Ishikawa (cell line): ENCODE results near the gene MYEF2.

Experiments
- CEBPB ChIP-seq: IDR thresholded peaks from 2 replicates; pipeline ENCODE4 v1.6.1; 2012
- CREB1 ChIP-seq: IDR thresholded peaks from 2 replicates; pipeline ENCODE4 v1.6.1; 2012; ENCODE audit warnings: low read depth
- EGR1 ChIP-seq: IDR thresholded peaks from 2 replicates; pipeline ENCODE4 v1.6.1; 2012
- EP300 ChIP-seq: IDR thresholded peaks from 2 replicates; pipeline ENCODE4 v1.6.1; 2012; ENCODE audit warnings: borderline replicate concordance
- FOXM1 ChIP-seq: IDR thresholded peaks from 2 replicates; pipeline ENCODE4 v1.6.1; 2012; ENCODE audit warnings: low read depth, borderline replicate concordance
- NFIC ChIP-seq: IDR thresholded peaks from 2 replicates; pipeline ENCODE4 v1.6.1; 2012
- RAD21 ChIP-seq: IDR thresholded peaks from 2 replicates; pipeline ENCODE4 v1.6.1; 2012; ENCODE audit warnings: low read depth
- TAF1 ChIP-seq: IDR thresholded peaks from 2 replicates; pipeline ENCODE4 v1.6.1; 2012; ENCODE audit warnings: low read depth, mild to moderate bottlenecking
- TCF12 ChIP-seq: IDR thresholded peaks from 2 replicates; pipeline ENCODE4 v1.6.1; 2012; ENCODE audit warnings: low read depth
- TEAD4 ChIP-seq: IDR thresholded peaks from 2 replicates; pipeline ENCODE4 v1.6.1; 2012
- YY1 ChIP-seq: IDR thresholded peaks from 2 replicates; pipeline ENCODE4 v1.6.1; 2012; ENCODE audit warnings: low read depth
- ZBTB7A ChIP-seq: IDR thresholded peaks from 2 replicates; pipeline ENCODE4 v1.6.1; 2012; ENCODE audit warnings: low read depth
- TF ChIP-seq, protein P1 (sequence below): IDR thresholded peaks from 2 replicates; pipeline ENCODE4 v1.6.1; 2012; ENCODE audit warnings: low read depth, mild to moderate bottlenecking

Gene MYEF2

DNA sequence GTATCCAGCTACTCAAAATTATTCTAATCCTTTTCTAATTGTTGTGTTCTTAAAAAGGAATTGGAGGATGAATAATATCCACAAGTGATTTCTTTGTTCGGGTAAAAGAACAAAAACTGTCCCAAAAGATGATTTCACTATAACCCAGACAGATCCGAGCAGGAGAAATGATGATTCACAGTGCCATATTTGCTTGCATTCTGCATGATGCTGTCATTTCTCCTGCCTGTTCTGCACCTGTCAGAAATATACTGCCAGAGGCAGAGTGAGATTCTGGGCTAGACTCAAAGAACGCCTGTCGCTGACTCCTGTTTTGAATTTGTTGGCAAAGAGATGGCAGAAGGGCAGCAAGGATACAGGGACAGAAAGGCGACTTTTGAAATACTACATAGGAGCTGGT, 92.0 kb downstream of the MYEF2 start:
- TF ChIP-seq EGR1, result no peak
- no peak for TF ChIP-seq NFIC
- no peak for TF ChIP-seq CEBPB
- no peak for TF ChIP-seq RAD21
- TF ChIP-seq TCF12, result no peak
- no peak for TF ChIP-seq ZBTB7A
- TF ChIP-seq TAF1, result no peak
- TF ChIP-seq FOXM1, result no peak
- TF ChIP-seq YY1, result no peak

DNA sequence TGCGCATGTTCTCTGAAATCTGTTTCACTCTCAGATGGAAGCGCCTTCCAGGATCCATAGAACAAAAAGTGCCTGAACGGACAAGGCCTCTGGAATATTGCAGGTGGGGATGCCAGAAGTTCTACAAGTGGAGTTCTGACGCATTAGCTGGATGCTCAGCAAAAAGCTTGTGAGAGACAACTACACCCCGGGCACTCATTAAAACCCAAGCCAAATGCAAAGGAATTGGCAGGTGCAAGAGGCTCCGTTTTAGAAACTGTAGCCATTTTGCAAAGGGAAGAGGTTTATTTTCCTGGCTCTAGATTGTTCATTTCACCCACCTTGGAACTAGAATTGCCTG, 92.5 kb downstream of the MYEF2 start:
- no peak for TF ChIP-seq RAD21
- TF ChIP-seq, protein P1, sequence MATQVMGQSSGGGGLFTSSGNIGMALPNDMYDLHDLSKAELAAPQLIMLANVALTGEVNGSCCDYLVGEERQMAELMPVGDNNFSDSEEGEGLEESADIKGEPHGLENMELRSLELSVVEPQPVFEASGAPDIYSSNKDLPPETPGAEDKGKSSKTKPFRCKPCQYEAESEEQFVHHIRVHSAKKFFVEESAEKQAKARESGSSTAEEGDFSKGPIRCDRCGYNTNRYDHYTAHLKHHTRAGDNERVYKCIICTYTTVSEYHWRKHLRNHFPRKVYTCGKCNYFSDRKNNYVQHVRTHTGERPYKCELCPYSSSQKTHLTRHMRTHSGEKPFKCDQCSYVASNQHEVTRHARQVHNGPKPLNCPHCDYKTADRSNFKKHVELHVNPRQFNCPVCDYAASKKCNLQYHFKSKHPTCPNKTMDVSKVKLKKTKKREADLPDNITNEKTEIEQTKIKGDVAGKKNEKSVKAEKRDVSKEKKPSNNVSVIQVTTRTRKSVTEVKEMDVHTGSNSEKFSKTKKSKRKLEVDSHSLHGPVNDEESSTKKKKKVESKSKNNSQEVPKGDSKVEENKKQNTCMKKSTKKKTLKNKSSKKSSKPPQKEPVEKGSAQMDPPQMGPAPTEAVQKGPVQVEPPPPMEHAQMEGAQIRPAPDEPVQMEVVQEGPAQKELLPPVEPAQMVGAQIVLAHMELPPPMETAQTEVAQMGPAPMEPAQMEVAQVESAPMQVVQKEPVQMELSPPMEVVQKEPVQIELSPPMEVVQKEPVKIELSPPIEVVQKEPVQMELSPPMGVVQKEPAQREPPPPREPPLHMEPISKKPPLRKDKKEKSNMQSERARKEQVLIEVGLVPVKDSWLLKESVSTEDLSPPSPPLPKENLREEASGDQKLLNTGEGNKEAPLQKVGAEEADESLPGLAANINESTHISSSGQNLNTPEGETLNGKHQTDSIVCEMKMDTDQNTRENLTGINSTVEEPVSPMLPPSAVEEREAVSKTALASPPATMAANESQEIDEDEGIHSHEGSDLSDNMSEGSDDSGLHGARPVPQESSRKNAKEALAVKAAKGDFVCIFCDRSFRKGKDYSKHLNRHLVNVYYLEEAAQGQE, result no peak
- TF ChIP-seq TCF12, result no peak
- no peak for TF ChIP-seq TEAD4
- TF ChIP-seq CEBPB, result no peak
- TF ChIP-seq ZBTB7A, result no peak
- TF ChIP-seq FOXM1, result no peak
- TF ChIP-seq YY1, result no peak
- TF ChIP-seq EGR1, result no peak
- TF ChIP-seq TAF1, result no peak
- TF ChIP-seq CREB1, result no peak
- no peak for TF ChIP-seq NFIC
- TF ChIP-seq EP300, result no peak

DNA sequence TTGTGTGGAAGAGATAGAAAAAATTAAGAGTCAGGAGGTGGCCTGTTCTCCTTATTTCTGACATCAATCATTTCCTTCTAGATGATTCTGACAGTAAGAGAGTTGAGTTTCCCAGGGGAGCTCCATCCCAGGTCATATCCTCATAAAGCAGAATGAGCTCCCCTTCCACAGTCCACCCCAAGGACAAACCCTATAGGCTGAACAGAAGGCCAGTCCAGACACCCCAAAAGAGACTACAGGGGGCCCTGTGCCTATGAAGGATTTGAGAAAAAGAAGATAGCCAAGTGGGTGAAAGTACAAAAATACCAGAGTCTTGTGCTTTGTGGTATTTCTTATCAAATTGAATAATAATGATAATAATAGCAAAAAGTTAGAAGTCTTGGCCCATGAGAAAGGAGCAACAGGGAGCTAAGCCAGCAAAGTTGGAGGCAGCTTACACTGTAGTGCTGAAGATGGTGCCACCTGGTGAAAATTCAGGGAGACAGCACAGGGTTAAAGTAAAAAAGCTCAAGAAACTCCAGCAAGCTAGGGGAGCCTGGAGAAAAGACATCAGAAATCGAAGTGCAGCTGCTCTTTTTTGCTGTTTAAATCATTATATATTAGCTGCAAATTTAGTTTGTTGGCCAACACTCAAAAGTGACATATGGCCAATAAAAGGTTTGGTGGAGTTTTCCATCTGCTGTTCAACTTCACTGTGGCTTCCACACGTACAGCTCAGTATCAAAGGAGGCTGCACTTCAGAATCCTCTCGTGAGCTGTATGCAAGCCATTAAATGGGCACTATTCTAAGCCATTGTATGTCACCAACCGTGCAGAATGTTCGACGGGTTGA, 93.1 kb downstream of the MYEF2 start:
- TF ChIP-seq, protein P1, result no peak
- TF ChIP-seq RAD21, result peak; percentile 64
